Neural cell (in vitro differentiated cells): ENCODE results near the gene ATXN7L1. TPM values are rescaled to one million over a fixed set of nuclear protein-coding genes. Genes with fewer than 3 reads are reported as not detected.

Experiments used
- H2AFZ ChIP-seq: fragments of 200-600, 300-800 bp; sonication (generic), shearing (Covaris generic); 2 replicates; pipeline ENCODE4 v1.6.0; 2014; ENCODE audit warnings: low read depth, mild to moderate bottlenecking, antibody characterized with exemption, low read length, moderate library complexity
- H3F3A ChIP-seq: fragments of 200-600 bp; shearing (Covaris generic); 2 replicates; pipeline ENCODE4 v1.6.1; 2016; ENCODE audit warnings: mild to moderate bottlenecking, moderate library complexity, mixed read lengths, antibody characterized with exemption, low read length; ENCODE audit not compliant: insufficient read depth, poor library complexity, severe bottlenecking
- H3K27ac ChIP-seq: fragments of 200-600, 300-800 bp; sonication (generic), shearing (Covaris generic); 2 replicates; pipeline ENCODE4 v1.5.1; 2014; ENCODE audit warnings: mild to moderate bottlenecking, low read length, moderate library complexity
- H3K27me3 ChIP-seq: fragments of 300-800, 200-600 bp; sonication (generic), shearing (Covaris generic); 2 replicates; pipeline ENCODE4 v1.6.0; 2014; ENCODE audit warnings: mild to moderate bottlenecking, low read depth, low read length, moderate library complexity; ENCODE audit not compliant: insufficient read depth
- H3K36me3 ChIP-seq: fragments of 300-800, 200-600 bp; sonication (generic), shearing (Covaris generic); 2 replicates; pipeline ENCODE4 v1.5.1; 2014; ENCODE audit warnings: mild to moderate bottlenecking, antibody characterized with exemption, low read length, moderate library complexity; ENCODE audit not compliant: insufficient read depth
- H3K4me2 ChIP-seq: fragments of 300-800, 200-600 bp; sonication (generic), shearing (Covaris generic); 2 replicates; pipeline ENCODE4 v1.6.0; 2014; ENCODE audit warnings: mild to moderate bottlenecking, low read length
- H3K4me3 ChIP-seq: fragments of 300-800, 200-600 bp; sonication (generic), shearing (Covaris generic); 2 replicates; pipeline ENCODE4 v1.5.1; 2014; ENCODE audit warnings: mild to moderate bottlenecking, low read length, moderate library complexity
- H3K79me2 ChIP-seq: fragments of 200-600 bp; shearing (Covaris generic); replicated peaks from 2 replicates; pipeline ENCODE4 v1.6.0; 2014; ENCODE audit warnings: mild to moderate bottlenecking, low read length, moderate library complexity; ENCODE audit not compliant: insufficient read depth
- H3K9ac ChIP-seq: fragments of 300-800, 200-600 bp; sonication (generic), shearing (Covaris generic); 2 replicates; pipeline ENCODE4 v1.6.1; 2016; ENCODE audit warnings: mild to moderate bottlenecking, low read length, mixed read lengths
- H3K9me2 ChIP-seq: fragments of 200-600 bp; shearing (Covaris generic); 2 replicates; pipeline ENCODE4 v1.6.1; 2016; ENCODE audit warnings: mild to moderate bottlenecking, low read length, mixed read lengths; ENCODE audit not compliant: insufficient read depth
- H3K9me3 ChIP-seq: fragments of 200-600, 300-800 bp; sonication (generic), shearing (Covaris generic); 2 replicates; pipeline ENCODE4 v1.6.1; 2016; ENCODE audit warnings: mild to moderate bottlenecking, mixed run types, low read length, moderate library complexity, mixed read lengths
- H4K20me1 ChIP-seq: fragments of 200-600 bp; shearing (Covaris generic); 2 replicates; pipeline ENCODE4 v1.6.1; 2016; ENCODE audit warnings: mild to moderate bottlenecking, mixed run types; ENCODE audit not compliant: insufficient read depth
- CTCF ChIP-seq: fragments of 450-650 bp; IDR thresholded peaks from 2 replicates; pipeline ENCODE4 v1.5.1; 2014; ENCODE audit warnings: antibody characterized with exemption, mild to moderate bottlenecking, moderate library complexity; ENCODE audit not compliant: poor library complexity, severe bottlenecking
- EP300 ChIP-seq: fragments of 450-650 bp; conservative IDR thresholded peaks from 2 replicates; pipeline ENCODE4 v1.6.1; 2014; ENCODE audit warnings: antibody characterized with exemption, mild to moderate bottlenecking, moderate library complexity; ENCODE audit not compliant: poor library complexity, severe bottlenecking
- EZH2 ChIP-seq: fragments of 200-600, 300-800 bp; shearing (Covaris generic), sonication (generic); IDR thresholded peaks from 2 replicates; pipeline ENCODE4 v1.6.1; 2014; ENCODE audit warnings: antibody characterized with exemption, low read length, borderline replicate concordance, mild to moderate bottlenecking; ENCODE audit not compliant: insufficient read depth, poor library complexity, severe bottlenecking
- MXI1 ChIP-seq: fragments of 450-650 bp; conservative IDR thresholded peaks from 2 replicates; pipeline ENCODE4 v1.6.1; 2014; ENCODE audit warnings: antibody characterized with exemption, mild to moderate bottlenecking; ENCODE audit not compliant: poor library complexity, severe bottlenecking
- POLR2AphosphoS5 ChIP-seq: IDR thresholded peaks from 2 replicates; pipeline ENCODE4 v1.6.1; 2012
- RAD21 ChIP-seq: fragments of 450-650 bp; conservative IDR thresholded peaks from 2 replicates; pipeline ENCODE4 v1.6.1; 2014; ENCODE audit warnings: antibody characterized with exemption, mild to moderate bottlenecking, moderate library complexity
- REST ChIP-seq: IDR thresholded peaks from 2 replicates; pipeline ENCODE4 v1.6.1; 2012; ENCODE audit warnings: borderline replicate concordance
- SMC3 ChIP-seq: fragments of 450-650 bp; conservative IDR thresholded peaks from 2 replicates; pipeline ENCODE4 v1.6.1; 2014; ENCODE audit warnings: antibody characterized with exemption, mild to moderate bottlenecking, moderate library complexity; ENCODE audit not compliant: poor library complexity
- TAF1 ChIP-seq: IDR thresholded peaks from 2 replicates; pipeline ENCODE4 v1.6.1; 2012; ENCODE audit warnings: low read depth
- polyA plus RNA-seq: library from polyadenylated mRNA; depleted of rRNA; stranded (reverse); fragments of >200 nt; gene quantifications from 2 replicates; pipeline ENCODE4 v1.2.3, GENCODE V29; 2014

Gene ATXN7L1
- polyA plus RNA-seq, 1 donor from 2014 or later, result 4.3 TPM

GRCh38 chr7:105571891-105572290, 304.5 kb downstream of the ATXN7L1 start:
- Histone ChIP-seq H3K36me3 (no peaks in the 10 kb centered on the region), H3K79me2 (no peaks in the 10 kb centered on the region), H3K27ac (no peak overlapping the region), H3K4me3 (no peak overlapping the region), H4K20me1 (no peaks in the 10 kb centered on the region), H3K9me2 (no peaks in the 10 kb centered on the region), H2AFZ (no peak overlapping the region), H3K4me2 (no peak overlapping the region), H3F3A (no peaks in the 10 kb centered on the region), H3K9ac (no peak overlapping the region), H3K27me3 (no peaks in the 10 kb centered on the region), H3K9me3 (no peaks in the 10 kb centered on the region)
- no peak for TF ChIP-seq TAF1
- TF ChIP-seq EZH2, result no peak
- TF ChIP-seq CTCF, result no peak
- TF ChIP-seq EP300, result no peak
- no peak for TF ChIP-seq POLR2AphosphoS5
- TF ChIP-seq REST, result no peak

- H3K79me2 ChIP-seq, result no peaks in the 10 kb centered on the region
- H2AFZ ChIP-seq, result no peak overlapping the region
- H4K20me1 ChIP-seq, result no peaks in the 10 kb centered on the region
- H3K4me3 ChIP-seq, result no peak overlapping the region
- H3K9me3 ChIP-seq, result no peaks in the 10 kb centered on the region
- no peaks in the 10 kb centered on the region for H3K9me2 ChIP-seq
- no peaks in the 10 kb centered on the region for H3K36me3 ChIP-seq
- no peak for TF ChIP-seq MXI1
- no peak for TF ChIP-seq RAD21
- no peak for TF ChIP-seq EP300
- TF ChIP-seq SMC3, result no peak
- no peak for TF ChIP-seq POLR2AphosphoS5
- no peak for TF ChIP-seq CTCF
- no peak for TF ChIP-seq REST
- no peak for TF ChIP-seq EZH2
- no peaks in the 10 kb centered on the region for H3F3A ChIP-seq
- H3K4me2 ChIP-seq, result no peak overlapping the region
- H3K27ac ChIP-seq, result no peak overlapping the region
- H3K27me3 ChIP-seq, result no peaks in the 10 kb centered on the region
- H3K9ac ChIP-seq, result no peak overlapping the region
These were observed 308.6 kb downstream of the ATXN7L1 start for GRCh38 chr7:105567821-105568220.
